GM19372 (cell line): ENCODE measurements around the gene WDR70.
"Not testable (repeated sequence)": the region's sequence is repeated elsewhere in the genome, so short reads cannot be mapped to it uniquely, and the experiment has no call there.

Source experiments
- ATAC-seq: cut with Tn5 transposase; IDR thresholded peaks from one replicate; pipeline ENCODE4 v1.9.1; 2021; ENCODE audit warnings: mild to moderate bottlenecking, low read depth, moderate library complexity; ENCODE audit not compliant: unreplicated experiment

Gene WDR70

GRCh38 chr5:37622354-37622753, 243.2 kb downstream of the WDR70 start:
- ATAC-seq: not testable (repeated sequence)

DNA sequence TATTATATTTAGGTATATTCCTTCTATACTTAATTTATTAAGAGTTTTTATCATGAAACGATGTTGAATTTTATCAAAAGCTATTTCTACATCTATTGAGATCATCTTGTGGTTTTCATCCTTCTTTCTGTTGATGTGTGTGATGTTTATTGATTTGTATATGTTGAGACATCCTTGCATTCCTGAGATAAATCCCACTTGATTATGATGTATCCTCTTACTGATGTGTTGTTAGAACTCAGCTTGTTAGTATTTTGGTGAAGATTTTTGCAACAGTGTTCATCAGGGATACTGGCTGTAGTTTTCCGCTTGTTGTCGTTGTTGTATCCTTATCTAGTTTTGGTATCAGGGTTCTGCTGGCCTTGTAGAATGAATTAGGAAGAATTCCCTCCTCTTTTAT, 247.1 kb downstream of the WDR70 start:
- ATAC-seq: no peak

GRCh38 chr5:37628876-37629275, 249.8 kb downstream of the WDR70 start:
- no peak for ATAC-seq

GRCh38 chr5:37631939-37632338, 252.8 kb downstream of the WDR70 start:
- no peak for ATAC-seq

GRCh38 chr5:37637165-37637845, 258.2 kb downstream of the WDR70 start:
- ATAC-seq: no peak

GRCh38 chr5:37638897-37639296, 259.8 kb downstream of the WDR70 start:
- ATAC-seq: no peak

GRCh38 chr5:37640088-37640487, 261.0 kb downstream of the WDR70 start:
- no peak for ATAC-seq

DNA sequence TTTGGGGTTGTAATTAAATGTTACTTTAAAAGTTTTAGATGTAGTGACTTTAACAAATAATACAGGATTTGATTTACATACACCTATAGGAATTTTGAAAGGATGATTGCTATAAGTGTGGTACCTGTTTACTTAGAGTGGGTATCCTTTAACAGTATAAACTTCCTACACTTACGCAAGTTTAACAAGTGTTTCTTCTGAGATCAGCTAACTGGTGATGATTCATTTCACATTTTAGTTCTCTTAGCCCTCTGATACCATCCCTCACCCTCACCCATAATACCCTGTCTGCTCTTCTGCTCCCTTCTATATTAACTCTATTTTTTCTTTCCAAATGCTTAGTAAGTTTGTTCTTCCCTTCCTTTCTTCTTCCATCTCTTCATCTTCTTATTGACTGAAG, 262.8 kb downstream of the WDR70 start:
- no peak for ATAC-seq

- ATAC-seq: no peak
Observed at GRCh38 chr5:37645707-37646106, 266.6 kb downstream of the WDR70 start.

DNA sequence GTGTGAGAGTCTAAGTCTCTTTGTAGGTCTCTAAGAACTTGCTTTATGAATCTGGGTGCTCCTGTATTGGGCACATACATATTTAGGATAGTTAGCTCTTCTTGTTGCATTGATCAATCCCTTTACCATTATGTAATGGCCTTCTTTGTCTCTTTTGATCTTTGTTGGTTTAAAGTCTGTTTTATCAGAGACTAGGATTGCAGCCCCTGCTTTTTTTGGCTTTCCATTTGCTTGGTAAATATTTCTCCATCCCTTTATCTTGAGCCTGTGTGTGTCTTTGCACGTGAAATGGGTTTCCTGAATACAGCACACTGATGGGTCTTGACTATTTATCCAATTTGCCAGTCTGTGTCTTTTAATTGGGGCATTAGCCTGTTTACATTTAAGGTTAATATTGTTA, 275.4 kb downstream of the WDR70 start:
- not testable (repeated sequence) for ATAC-seq

GRCh38 chr5:37657046-37657445, 277.9 kb downstream of the WDR70 start:
- ATAC-seq: no peak

GRCh38 chr5:37658440-37658839, 279.3 kb downstream of the WDR70 start:
- ATAC-seq: no peak

GRCh38 chr5:37660319-37660718, 281.2 kb downstream of the WDR70 start:
- ATAC-seq: no peak

DNA sequence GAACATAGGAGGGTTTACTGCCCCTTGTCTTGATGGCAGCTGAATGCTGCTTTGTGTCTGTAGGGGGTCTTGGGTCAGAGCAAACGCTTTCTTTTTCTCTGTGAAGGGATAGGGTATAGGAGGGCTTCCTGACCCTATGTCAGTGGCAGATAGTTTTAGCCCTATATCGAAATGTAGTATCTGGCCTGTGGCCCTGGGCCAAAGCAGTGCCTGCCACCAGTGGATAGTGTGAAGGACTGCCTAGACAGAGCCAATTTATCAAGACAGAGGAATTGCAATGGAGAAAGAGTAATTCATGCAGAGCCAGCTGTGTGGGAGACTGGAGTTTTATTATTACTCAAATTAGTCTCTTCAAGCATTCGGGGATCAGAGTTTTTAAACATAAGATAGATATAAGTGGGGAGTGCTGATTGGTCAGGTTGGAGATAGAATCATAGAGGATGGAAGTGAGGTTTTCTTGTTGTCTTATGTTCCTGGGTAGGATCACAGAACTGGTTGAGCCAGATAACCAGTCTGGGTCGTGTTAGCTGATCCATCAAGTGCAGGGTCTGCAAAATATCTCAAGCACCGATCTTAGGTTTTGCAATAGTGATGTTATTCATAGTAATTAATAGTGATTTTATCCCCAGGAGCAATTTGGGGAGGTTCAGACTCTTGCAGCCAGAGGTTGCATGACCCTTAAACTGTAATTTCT, 282.3 kb downstream of the WDR70 start:
- no peak for ATAC-seq

DNA sequence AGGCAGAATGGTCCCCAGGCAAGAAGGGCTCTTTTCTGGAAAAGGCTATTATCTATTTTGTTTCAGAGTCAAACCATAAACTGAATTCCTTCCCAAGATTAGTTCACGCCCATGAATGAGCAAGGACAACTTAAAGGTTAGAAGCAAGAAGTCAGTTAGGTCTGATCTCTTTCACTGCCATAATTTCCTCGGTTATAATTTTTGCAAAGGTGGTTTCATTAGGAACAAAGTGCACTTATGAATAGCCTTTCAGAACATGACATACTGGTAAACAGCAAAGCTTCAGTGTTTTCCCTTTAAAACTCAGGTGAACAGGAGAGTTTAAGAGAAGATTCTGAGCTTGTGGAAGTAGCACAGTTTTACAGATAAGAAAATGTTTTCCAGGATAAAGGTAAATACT, 282.8 kb downstream of the WDR70 start:
- no peak for ATAC-seq

DNA sequence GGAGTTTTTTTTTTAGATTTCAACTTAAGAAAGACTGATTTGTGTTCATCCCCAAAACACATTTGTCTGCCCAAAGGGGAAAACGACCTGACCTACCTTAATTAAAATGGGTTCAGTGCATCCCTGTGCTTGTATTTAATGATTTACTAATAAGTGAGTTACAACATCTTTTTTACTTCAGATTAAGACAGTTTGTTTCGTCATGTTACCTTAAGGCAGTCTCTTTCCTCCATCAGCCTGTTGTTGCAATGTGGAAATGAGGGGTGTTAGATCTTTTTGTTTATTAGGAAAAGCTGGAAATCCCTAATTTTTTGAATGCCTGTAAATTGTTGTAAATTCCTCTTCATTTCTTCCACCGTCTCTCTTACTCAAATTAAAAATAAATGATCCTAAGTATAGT, 283.2 kb downstream of the WDR70 start:
- ATAC-seq: no peak

GRCh38 chr5:37662789-37663485, 283.8 kb downstream of the WDR70 start:
- ATAC-seq: no peak

GRCh38 chr5:37663538-37663937, 284.4 kb downstream of the WDR70 start:
- ATAC-seq: no peak

DNA sequence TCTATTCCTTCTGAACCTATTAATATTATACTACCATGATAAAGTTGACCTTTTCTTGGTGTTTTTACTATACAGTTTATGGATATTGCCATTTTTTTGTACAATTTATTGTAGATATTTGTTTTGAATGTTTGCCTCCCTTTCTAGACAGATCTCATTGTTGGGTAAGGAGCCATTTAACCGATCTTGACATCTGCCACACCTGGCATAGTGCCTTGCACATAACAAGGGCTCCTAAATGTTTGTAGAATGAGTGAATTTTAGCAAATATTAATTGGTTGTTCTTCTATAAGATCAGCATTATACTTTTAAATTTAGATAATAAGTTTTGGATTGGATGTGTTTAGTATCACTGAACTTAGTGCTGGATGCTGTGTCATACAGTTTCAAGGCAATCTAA, 285.4 kb downstream of the WDR70 start:
- no peak for ATAC-seq

DNA sequence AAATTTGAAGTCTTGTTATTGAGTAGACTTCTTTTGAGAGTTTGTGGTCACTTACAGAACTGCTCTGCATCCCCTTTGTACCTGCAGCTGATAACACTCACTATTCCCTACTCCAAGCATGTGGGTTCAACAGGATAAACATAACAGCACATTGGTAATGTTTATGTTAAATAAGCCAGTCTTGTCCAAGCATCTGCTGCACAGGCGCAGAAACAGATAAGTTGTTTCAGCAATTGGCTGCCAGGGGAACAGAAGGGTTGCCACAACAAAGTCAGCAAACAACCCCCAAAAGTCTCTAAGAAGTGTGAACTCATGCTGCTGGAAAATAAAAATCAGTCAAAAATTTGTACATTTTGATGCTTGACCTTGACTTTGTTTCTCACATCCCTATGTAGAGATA, 286.2 kb downstream of the WDR70 start:
- ATAC-seq: no peak

DNA sequence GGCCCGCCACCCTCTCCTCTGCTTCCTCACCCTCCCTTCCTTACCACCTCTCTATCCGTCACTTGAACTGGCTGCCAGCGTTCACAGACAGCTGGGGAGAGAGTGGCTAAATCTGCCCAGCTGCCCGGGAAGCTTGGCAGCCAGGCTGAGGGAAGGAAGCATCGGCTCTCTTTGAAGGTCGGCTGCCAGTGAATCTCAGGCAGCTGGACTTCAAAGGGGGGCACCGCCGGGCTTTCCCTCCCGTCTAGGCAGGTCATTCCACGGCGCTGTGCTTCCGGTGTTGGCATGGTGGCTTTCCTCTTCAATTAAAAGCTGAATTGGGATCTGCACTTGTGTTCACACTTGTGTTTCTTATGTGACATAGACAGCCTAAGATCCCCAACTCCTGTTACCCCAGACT, 286.8 kb downstream of the WDR70 start:
- ATAC-seq: no peak

DNA sequence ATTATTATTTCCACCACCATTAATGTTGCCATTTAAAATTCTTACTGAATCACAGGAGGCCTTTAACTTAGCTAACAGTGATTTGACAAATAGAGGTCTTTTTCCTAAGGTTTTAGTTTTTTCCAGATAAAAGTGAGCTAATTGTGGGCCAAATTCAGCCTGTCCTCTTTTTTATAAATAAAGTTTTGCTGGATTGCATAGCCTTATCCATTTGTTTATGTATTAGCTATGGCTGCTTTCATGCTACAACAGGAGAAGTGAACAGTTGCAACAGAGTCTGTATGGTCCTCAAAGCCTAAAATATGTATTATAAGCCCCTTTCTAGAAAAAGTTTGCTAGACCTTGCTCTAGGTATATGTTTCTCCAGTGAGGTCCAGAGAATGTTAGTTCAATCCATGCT, 288.3 kb downstream of the WDR70 start:
- ATAC-seq: no peak
